RCC 7860 (cell line): Measurements from ENCODE around the gene SAT2.

ENCODE experiments used
- DNase-seq: peaks from one replicate; pipeline ENCODE4 v3.0.0-alpha.2; 2015; ENCODE audit warnings: low spot score
- FAIRE-seq: peaks from 2 replicates; lab custom pipeline; 2012; peaks lifted over from hg19 to GRCh38; lab: Jason Lieb, UNC

Gene SAT2

DNA sequence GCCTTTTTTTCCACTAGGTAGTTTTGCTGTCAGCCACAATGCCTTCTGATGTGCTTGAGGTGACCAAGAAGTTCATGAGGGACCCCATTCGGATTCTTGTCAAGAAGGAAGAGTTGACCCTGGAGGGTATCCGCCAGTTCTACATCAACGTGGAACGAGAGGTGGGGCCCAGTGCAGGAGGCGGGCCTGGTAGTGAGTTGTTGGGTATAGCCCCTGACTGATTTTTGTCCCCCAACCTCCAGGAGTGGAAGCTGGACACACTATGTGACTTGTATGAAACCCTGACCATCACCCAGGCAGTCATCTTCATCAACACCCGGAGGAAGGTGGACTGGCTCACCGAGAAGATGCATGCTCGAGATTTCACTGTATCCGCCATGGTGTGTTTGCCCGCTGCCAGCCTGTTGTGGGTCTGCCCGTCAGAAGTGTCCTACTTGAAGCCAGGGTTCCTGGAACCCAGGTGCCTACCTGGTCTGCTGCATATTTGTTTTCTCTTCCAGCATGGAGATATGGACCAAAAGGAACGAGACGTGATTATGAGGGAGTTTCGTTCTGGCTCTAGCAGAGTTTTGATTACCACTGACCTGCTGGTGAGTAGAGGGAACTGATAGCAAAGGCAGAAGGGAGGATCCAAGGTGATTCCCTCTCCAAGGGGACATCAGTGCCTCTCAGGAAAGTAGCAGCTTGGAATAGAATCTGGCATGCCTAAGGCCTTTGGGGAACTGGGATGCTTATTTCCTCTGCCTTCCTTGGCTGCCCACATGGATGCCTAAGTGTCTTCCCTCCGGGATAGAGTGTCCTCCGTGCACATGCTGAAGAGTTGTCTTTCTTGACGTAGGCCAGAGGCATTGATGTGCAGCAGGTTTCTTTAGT lies 50.1 kb downstream of the SAT2 start:
- FAIRE-seq (no peak), DNase-seq (no peak)

GRCh38 chr17:7576432-7576937 lies 51.1 kb downstream of the SAT2 start:
- DNase-seq, result no peak
- no peak for FAIRE-seq
